Measurements from ENCODE around the gene PRKX. TPM values are rescaled to one million over a fixed set of nuclear protein-coding genes. Genes with fewer than 3 reads are reported as not detected.

PRKX gene
- total and polyA plus RNA-seq, 2 of the 4 experiments (the other 2 are of a cell fraction) = 7.2 to 14.9 TPM

DNA sequence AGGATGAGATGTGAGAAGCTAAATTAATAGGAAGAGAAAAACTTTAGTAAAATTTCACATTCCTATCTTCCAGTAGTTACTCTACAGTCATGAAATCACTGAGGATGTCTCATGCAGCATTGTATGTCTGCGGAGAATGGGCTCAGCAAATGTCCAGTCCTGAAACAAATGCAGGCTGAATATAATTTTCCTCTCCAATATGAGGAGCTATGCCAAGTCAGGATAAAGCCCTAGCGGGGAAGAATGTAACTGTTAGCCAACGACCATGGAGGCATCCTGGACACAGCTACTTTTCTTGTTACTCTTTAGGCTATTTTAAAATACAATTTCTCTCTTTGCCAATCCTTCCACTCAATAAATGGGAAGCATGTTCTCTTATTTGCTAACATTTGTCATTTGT is 127.7 kb downstream of the PRKX start:
- H3K4me2 ChIP-seq (ENCODE audit: low read depth, low read length) = no peak overlapping the region
- in situ Hi-C loops (cut with MboI; ENCODE audit: low sequenced_read_pairs) (no loop called here), intact Hi-C loops (cut with micrococcal nuclease) (no loop called here), dilution Hi-C loops (cut with HindIII; ENCODE audit: low sequenced_read_pairs, unreplicated experiment) (no loop called here)
- H2BK5ac ChIP-seq (ENCODE audit: low read depth, low read length, poor library complexity, severe bottlenecking) = no peak overlapping the region
- no peak for TF ChIP-seq RFX5 (IDR thresholded peaks at IDR 0.05; ENCODE audit: low read depth, low read length)
- no peak for TF ChIP-seq RAD21 (IDR thresholded peaks at IDR 0.05; ENCODE audit: low read length)
- no peak for TF ChIP-seq CEBPB (IDR thresholded peaks at IDR 0.05; ENCODE audit: low read depth, low read length)
- TF ChIP-seq SMC3 (IDR thresholded peaks at IDR 0.05; ENCODE audit: low read depth, low read length) = no peak
- TF ChIP-seq NFE2L2 (IDR thresholded peaks at IDR 0.05; ENCODE audit: low read depth, low read length) = no peak
- TF ChIP-seq MAFK (IDR thresholded peaks at IDR 0.05; ENCODE audit: low read depth, low read length) = no peak
- no peak for TF ChIP-seq CHD1 (IDR thresholded peaks at IDR 0.05; ENCODE audit: low read depth, low read length)
- TF ChIP-seq, protein P1, sequence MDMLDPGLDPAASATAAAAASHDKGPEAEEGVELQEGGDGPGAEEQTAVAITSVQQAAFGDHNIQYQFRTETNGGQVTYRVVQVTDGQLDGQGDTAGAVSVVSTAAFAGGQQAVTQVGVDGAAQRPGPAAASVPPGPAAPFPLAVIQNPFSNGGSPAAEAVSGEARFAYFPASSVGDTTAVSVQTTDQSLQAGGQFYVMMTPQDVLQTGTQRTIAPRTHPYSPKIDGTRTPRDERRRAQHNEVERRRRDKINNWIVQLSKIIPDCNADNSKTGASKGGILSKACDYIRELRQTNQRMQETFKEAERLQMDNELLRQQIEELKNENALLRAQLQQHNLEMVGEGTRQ (IDR thresholded peaks at IDR 0.05; ENCODE audit: low read depth, low read length) = no peak
- TF ChIP-seq MAZ (IDR thresholded peaks at IDR 0.05; ENCODE audit: borderline replicate concordance, low read depth, low read length) = no peak
- H4K8ac ChIP-seq (ENCODE audit: low read depth in 2 of 2, low read length in 2 of 2) = no peak overlapping the region
- 0 out of 2 replicates have a peak, but pooled peaks cover 3% of the 10 kb centered on the region for H3K9me3 ChIP-seq (ENCODE audit: control insufficient read depth, insufficient read depth, low read length)
- no peak overlapping the region for H2BK15ac ChIP-seq (ENCODE audit: low read depth, low read length)
- H3K9ac ChIP-seq (ENCODE audit: low read depth, low read length) = no peak overlapping the region
- ChIA-PET POLR2A (ENCODE audit: unreplicated experiment) (no interaction called here), CTCF (interaction anchor here (0.7 to 1.1 kb wide), 2 partner anchors 18 to 27 kb away, joined by 3 to 4 read pairs; no protein-coding TSS in a partner anchor)
- no peak overlapping the region for H2AK5ac ChIP-seq (ENCODE audit: low read depth, low read length)
- no peak overlapping the region for H4K5ac ChIP-seq (ENCODE audit: low read depth, low read length)
- no peak overlapping the region for H2BK120ac ChIP-seq (ENCODE audit: low read depth, low read length)
- H4K20me1 ChIP-seq (ENCODE audit: insufficient read depth, low read length) = no peaks in the 10 kb centered on the region
- BruUV-seq (replicated peaks) = no TSS peak
- no peak overlapping the region for H2AK9ac ChIP-seq (replicated peaks; ENCODE audit: low read depth, low read length, poor library complexity)
- no peak overlapping the region for H3K14ac ChIP-seq (replicated peaks; ENCODE audit: low read depth, low read length)
- ATAC-seq (ENCODE audit: low read depth) = no peak
- no peak overlapping the region for H3K18ac ChIP-seq (ENCODE audit: low read depth, low read length)
- no peaks in the 10 kb centered on the region for H3K27me3 ChIP-seq (ENCODE audit: control insufficient read depth, insufficient read depth, low read length)
- no peak overlapping the region for H2AFZ ChIP-seq (replicated peaks; ENCODE audit: low read length, poor library complexity)
- H3K4me1 ChIP-seq (ENCODE audit: control insufficient read depth, insufficient read depth, low read length) = no peaks in the 10 kb centered on the region
- no peak overlapping the region for H4K91ac ChIP-seq (ENCODE audit: insufficient read depth, low read depth, low read length)
- H3K23ac ChIP-seq (ENCODE audit: low read depth, low read length) = no peak overlapping the region
- 80% methylated on average over 1 of the region's 3 CpGs; no CpG with 5 or more reads in 1 of the 2 experiments for WGBS, 2 experiments (ENCODE audit: extremely low coverage in 2 of 2, insufficient read length in 1 of 2)
- H3K9me1 ChIP-seq (ENCODE audit: insufficient read depth, low read length) = no peaks in the 10 kb centered on the region
- no peak overlapping the region for H3K56ac ChIP-seq (ENCODE audit: extremely low read depth, insufficient read depth, low read length)
- no peak overlapping the region for H3K4ac ChIP-seq (ENCODE audit: low read depth, low read length)
- no peak overlapping the region for H2BK20ac ChIP-seq (ENCODE audit: low read depth, low read length)
- no peak overlapping the region for H3K4me3 ChIP-seq (ENCODE audit: insufficient read depth, low read depth, low read length)
- H3K27ac ChIP-seq (ENCODE audit: insufficient read depth, low read length) = no peak overlapping the region
- no peaks in the 10 kb centered on the region for H3K79me1 ChIP-seq (ENCODE audit: low read depth in 1 of 2, low read length in 2 of 2)
- H3K36me3 ChIP-seq (ENCODE audit: control insufficient read depth, insufficient read depth, low read length) = no peaks in the 10 kb centered on the region
- no peak for DNase-seq
